ENCODE measurements around the gene GGA1. TPM values are rescaled to one million over a fixed set of nuclear protein-coding genes. Genes with fewer than 3 reads are reported as not detected.
"Not testable (repeated sequence)": the region's sequence is repeated elsewhere in the genome, so short reads cannot be mapped to it uniquely, and the experiment has no call there.

Gene GGA1
- total RNA-seq, 3 donors from 2014 or later (not counting 1 experiment from before 2014, with no cell fraction given): 69.3 to 87.8 (median 80.2) TPM

DNA sequence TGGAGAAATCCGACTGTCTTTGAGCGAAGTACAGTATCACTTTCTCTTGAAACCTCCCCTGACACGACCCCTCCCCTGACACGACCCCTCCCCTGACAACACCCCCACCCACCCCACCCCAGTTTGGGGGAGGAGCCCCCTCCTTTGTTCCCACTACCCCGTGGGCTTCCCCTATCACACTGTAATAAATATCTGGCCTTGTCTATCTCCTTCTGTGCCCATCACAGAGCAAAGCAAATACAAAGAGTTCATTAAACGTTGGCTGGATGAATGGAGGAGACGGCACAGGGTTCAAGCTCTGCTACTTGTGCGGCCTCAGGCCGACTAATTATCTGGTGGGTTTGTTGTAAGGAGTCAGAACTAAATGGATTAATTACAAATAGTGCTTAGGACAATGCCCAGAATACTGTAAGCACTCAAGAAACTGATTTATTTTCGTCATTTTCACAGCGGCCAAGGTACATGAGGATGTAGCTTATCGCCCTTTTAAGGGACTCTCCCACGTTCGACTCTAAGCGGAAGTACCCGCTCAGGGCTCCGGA lies 628 bp upstream of the GGA1 start:
- TF ChIP-seq, protein P1, sequence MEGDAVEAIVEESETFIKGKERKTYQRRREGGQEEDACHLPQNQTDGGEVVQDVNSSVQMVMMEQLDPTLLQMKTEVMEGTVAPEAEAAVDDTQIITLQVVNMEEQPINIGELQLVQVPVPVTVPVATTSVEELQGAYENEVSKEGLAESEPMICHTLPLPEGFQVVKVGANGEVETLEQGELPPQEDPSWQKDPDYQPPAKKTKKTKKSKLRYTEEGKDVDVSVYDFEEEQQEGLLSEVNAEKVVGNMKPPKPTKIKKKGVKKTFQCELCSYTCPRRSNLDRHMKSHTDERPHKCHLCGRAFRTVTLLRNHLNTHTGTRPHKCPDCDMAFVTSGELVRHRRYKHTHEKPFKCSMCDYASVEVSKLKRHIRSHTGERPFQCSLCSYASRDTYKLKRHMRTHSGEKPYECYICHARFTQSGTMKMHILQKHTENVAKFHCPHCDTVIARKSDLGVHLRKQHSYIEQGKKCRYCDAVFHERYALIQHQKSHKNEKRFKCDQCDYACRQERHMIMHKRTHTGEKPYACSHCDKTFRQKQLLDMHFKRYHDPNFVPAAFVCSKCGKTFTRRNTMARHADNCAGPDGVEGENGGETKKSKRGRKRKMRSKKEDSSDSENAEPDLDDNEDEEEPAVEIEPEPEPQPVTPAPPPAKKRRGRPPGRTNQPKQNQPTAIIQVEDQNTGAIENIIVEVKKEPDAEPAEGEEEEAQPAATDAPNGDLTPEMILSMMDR (IDR thresholded peaks at IDR 0.05): no peak
- peak overlapping the region; percentile 98 to 99 for H3K27ac Mint-ChIP-seq
- H3K9me3 Mint-ChIP-seq: no peaks in the 10 kb centered on the region
- Histone ChIP-seq H3K4me3 (ENCODE audit: low read length) (peak overlapping the region; percentile 84), H3K27me3 (ENCODE audit: control insufficient read depth, insufficient read depth, low read length) (no peaks in the 10 kb centered on the region), H3K9me3 (ENCODE audit: control insufficient read depth, insufficient read depth, low read length) (no peaks in the 10 kb centered on the region), H3K36me3 (ENCODE audit: control insufficient read depth, insufficient read depth, low read length) (no peaks in the 10 kb centered on the region), H3K4me1 (ENCODE audit: control insufficient read depth, insufficient read depth, low read length) (peaks cover 61% of the 10 kb centered on the region), H3K27ac (ENCODE audit: low read length) (peak overlapping the region; percentile 94)
- 2% methylated on average over 15 of the region's 17 CpGs for WGBS (ENCODE audit: insufficient coverage)
- H3K4me3 Mint-ChIP-seq: peak overlapping the region; percentile 87
- intact Hi-C loops (cut with micrococcal nuclease): loop anchor here (1.0 to 5.0 kb wide), 4 partner anchors 16 to 254 kb away; partner anchors contain the start of genes LGALS1 and TRIOBP
- no peaks in the 10 kb centered on the region for H3K27me3 Mint-ChIP-seq (ENCODE audit: low read depth in 2 of 2)
- ATAC-seq (peak in 1 of 3 donors; percentile 2), DNase-seq (no peak)
- H3K4me1 Mint-ChIP-seq: peaks cover 37 to 56% of the 10 kb centered on the region in 2 donors
- no peaks in the 10 kb centered on the region for H3K36me3 Mint-ChIP-seq

DNA sequence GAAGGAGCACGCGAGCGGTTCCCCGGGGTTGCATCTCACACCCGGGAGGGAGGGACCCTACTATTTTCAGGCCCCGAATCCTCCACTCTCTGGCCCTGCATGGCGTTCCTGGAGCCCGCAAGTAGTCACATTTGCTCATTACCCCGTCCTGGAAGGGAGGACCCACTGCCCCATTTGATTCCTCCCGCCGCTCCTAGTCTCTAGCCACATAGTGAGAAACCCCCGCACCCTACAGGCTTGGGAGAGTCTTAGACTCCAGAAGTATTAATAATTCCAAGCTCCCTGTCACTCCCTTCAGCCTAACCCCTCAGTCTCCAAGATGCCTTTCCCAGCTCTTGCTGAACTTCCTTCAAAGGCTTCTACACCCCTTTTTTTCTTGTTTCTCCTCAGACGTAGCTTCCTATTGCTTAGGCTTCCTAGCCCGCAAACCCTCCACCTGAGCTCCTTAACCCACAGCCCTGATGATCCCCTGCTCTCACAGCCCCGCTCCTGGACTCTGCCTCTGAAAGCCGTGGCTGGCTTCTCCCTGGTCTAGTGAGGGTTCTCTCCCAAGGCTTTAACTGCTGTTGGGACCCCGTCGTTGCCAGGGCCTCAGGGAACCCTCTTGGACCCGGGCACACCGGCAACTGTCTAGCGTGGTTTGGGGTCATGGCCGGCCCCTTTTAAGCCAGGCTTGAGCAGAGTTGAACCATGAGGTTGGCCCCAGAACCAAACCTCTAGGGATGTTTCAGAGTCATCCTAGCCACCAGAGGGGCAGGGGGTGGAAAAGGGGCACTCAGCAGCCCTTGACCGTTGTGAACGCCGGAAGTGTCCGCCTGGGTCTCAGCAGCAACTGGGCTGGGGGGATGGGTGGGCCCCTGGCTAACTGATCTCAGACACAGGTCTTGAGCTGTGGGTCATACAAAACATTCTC lies 862 bp downstream of the GGA1 start:
- intact Hi-C loops (cut with micrococcal nuclease): loop anchor here (5.0 kb wide), 3 partner anchors 68 to 253 kb away; partner anchors contain the start of genes LGALS1 and TRIOBP
- Mint-ChIP-seq H3K4me1 (peaks cover 37 to 62% of the 10 kb centered on the region in 2 donors), H3K27ac (peak overlapping the region; percentile 94 to 99), H3K4me3 (peak overlapping the region; percentile 98), H3K36me3 (no peaks in the 10 kb centered on the region), H3K9me3 (no peaks in the 10 kb centered on the region), H3K27me3 (ENCODE audit: low read depth in 2 of 2) (no peaks in the 10 kb centered on the region)
- Histone ChIP-seq H3K27me3 (ENCODE audit: control insufficient read depth, insufficient read depth, low read length) (no peaks in the 10 kb centered on the region), H3K36me3 (ENCODE audit: control insufficient read depth, insufficient read depth, low read length) (peaks cover 3% of the 10 kb centered on the region), H3K27ac (ENCODE audit: low read length) (peak overlapping the region; percentile 79), H3K4me1 (ENCODE audit: control insufficient read depth, insufficient read depth, low read length) (peaks cover 55% of the 10 kb centered on the region), H3K9me3 (ENCODE audit: control insufficient read depth, insufficient read depth, low read length) (no peaks in the 10 kb centered on the region), H3K4me3 (ENCODE audit: low read length) (peak overlapping the region; percentile 84)
- WGBS (ENCODE audit: insufficient coverage): 7% methylated on average over 26 of the region's 26 CpGs
- no peak for ATAC-seq
- peak in 1 of 2 donors; percentile 47 for DNase-seq
- TF ChIP-seq, protein P1 (IDR thresholded peaks at IDR 0.05): no peak

DNA sequence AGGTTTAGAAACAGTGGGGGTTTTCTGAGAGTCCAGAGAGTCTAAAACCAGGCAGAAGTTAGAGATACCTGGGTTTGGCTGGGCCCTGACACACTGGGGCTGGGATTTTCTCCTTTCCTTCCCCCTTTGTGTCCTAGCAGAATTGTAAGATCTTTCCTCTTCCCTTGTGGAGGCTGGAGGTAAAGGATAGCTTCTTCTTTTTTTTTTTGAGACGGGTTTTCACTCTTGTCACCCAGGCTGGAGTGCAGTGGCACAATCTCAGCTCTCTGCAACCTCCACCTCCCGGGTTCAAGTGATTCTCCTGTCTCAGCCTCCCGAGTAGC lies 1.5 kb downstream of the GGA1 start:
- Mint-ChIP-seq H3K27ac (peak overlapping the region; percentile 94 to 99), H3K4me3 (peak overlapping the region; percentile 98), H3K4me1 (peaks cover 32 to 57% of the 10 kb centered on the region in 2 donors)
- 94% methylated on average over 2 of the region's 3 CpGs for WGBS (ENCODE audit: insufficient coverage)
- ATAC-seq; H3K27me3 ChIP-seq (ENCODE audit: control insufficient read depth, insufficient read depth, low read length); H3K36me3 ChIP-seq (ENCODE audit: control insufficient read depth, insufficient read depth, low read length); intact Hi-C loops (cut with micrococcal nuclease); H3K9me3 ChIP-seq (ENCODE audit: control insufficient read depth, insufficient read depth, low read length); H3K36me3 Mint-ChIP-seq; DNase-seq; H3K4me3 ChIP-seq (ENCODE audit: low read length); H3K27me3 Mint-ChIP-seq (ENCODE audit: low read depth in 2 of 2); H3K9me3 Mint-ChIP-seq: not testable (repeated sequence)
- H3K4me1 ChIP-seq (ENCODE audit: control insufficient read depth, insufficient read depth, low read length): peaks cover 49% of the 10 kb centered on the region
- peak overlapping the region; percentile 79 for H3K27ac ChIP-seq (ENCODE audit: low read length)

DNA sequence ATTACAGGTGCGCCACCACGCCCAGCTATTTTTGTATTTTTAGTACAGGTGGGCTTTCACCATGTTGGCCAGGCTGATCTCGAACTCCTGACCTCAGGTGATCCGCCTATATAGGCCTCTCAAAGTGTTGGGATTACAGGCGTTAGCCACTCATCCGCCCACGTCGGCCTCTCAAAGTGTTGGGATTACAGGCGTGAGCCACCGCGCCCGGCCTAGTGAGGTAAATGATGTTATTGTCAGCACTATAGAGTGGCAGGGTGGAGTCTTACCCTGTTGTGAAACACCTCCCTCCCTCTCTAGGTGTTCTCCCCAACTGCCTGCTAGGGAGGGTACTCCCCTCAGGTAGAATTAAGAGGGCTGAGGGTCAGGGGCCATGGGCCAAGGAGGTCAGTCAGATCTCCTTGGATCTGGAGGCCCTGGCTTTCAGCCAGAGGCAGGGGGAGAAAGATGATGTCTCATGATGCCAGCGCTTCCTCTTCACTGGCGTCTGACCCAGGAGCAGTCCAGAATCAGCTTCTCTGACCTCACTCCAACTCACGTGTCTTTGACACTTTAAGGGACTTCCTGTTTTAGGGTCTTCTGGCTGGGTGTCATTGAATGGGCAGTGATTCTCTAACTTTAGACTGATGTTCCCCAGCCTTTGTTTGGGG lies 2.0 kb downstream of the GGA1 start:
- ATAC-seq (no peak), DNase-seq (no peak)
- TF ChIP-seq, protein P1 (IDR thresholded peaks at IDR 0.05): no peak
- Histone ChIP-seq H3K27ac (ENCODE audit: low read length) (no peak overlapping the region), H3K9me3 (ENCODE audit: control insufficient read depth, insufficient read depth, low read length) (no peaks in the 10 kb centered on the region), H3K4me1 (ENCODE audit: control insufficient read depth, insufficient read depth, low read length) (peaks cover 44% of the 10 kb centered on the region), H3K4me3 (ENCODE audit: low read length) (no peak overlapping the region), H3K36me3 (ENCODE audit: control insufficient read depth, insufficient read depth, low read length) (peaks cover 3% of the 10 kb centered on the region), H3K27me3 (ENCODE audit: control insufficient read depth, insufficient read depth, low read length) (no peaks in the 10 kb centered on the region)
- Mint-ChIP-seq H3K27me3 (ENCODE audit: low read depth in 2 of 2) (no peaks in the 10 kb centered on the region), H3K36me3 (no peaks in the 10 kb centered on the region), H3K9me3 (no peaks in the 10 kb centered on the region), H3K4me1 (peaks cover 28 to 52% of the 10 kb centered on the region in 2 donors), H3K27ac (peak overlapping the region; percentile 58 to 94), H3K4me3 (peak overlapping the region; percentile 98)
- intact Hi-C loops (cut with micrococcal nuclease): no loop called here
- 95% methylated on average over 6 of the region's 15 CpGs for WGBS (ENCODE audit: insufficient coverage)

Data from natural killer cell (primary cell).